H1 (cell line): ENCODE measurements around the gene PROSER1. TPM values are rescaled to one million over a fixed set of nuclear protein-coding genes. Genes with fewer than 3 reads are reported as not detected.

Experiments used
- ASH2L ChIP-seq: fragments of 200-600, 300-600 bp; sonication (generic); IDR thresholded peaks from one replicate; pipeline ENCODE4 v1.7.1; 2017; ENCODE audit warnings: low read length
- CREB1 ChIP-seq: IDR thresholded peaks from 2 replicates; pipeline ENCODE4 v1.6.1; 2012; ENCODE audit warnings: inconsistent platforms
- GTF2F1 ChIP-seq: IDR thresholded peaks from 2 replicates; pipeline ENCODE4 v1.6.1; 2012; ENCODE audit warnings: low read depth, low read length, improper control_type of control experiment, borderline replicate concordance
- KDM4A ChIP-seq: IDR thresholded peaks from one replicate; pipeline ENCODE4 v1.7.1; 2012; ENCODE audit warnings: low read depth, mild to moderate bottlenecking, moderate library complexity, low read length, inconsistent platforms; ENCODE audit not compliant: severe bottlenecking
- KDM5A ChIP-seq: fragments of 200-600 bp; IDR thresholded peaks from 2 replicates; pipeline ENCODE4 v1.7.1; 2012; ENCODE audit warnings: mild to moderate bottlenecking, low read length, inconsistent platforms, mixed read lengths
- MAFK ChIP-seq: IDR thresholded peaks from 2 replicates; pipeline ENCODE4 v1.6.1; 2012; ENCODE audit warnings: low read depth, mild to moderate bottlenecking, improper control_type of control experiment, low read length
- PHF8 ChIP-seq: fragments of 200-600 bp; sonication (generic); conservative IDR thresholded peaks from 2 replicates; pipeline ENCODE4 v1.7.1; 2012; ENCODE audit warnings: low read depth, mild to moderate bottlenecking, inconsistent platforms, low read length, moderate library complexity
- POLR2A ChIP-seq, 2 experiments: IDR thresholded peaks; 1 replicate in 1 of 2; 2 replicates in 1 of 2; pipeline ENCODE4 v1.6.1; 2011; ENCODE audit warnings: low read depth in 2 of 2, low read length in 2 of 2, mild to moderate bottlenecking in 2 of 2; ENCODE audit errors: control extremely low read depth in 1 of 2
- SP1 ChIP-seq: IDR thresholded peaks from 2 replicates; pipeline ENCODE4 v1.6.1; 2011; ENCODE audit warnings: low read depth, low read length
- SP4 ChIP-seq: IDR thresholded peaks from 2 replicates; pipeline ENCODE4 v1.6.1; 2012; ENCODE audit warnings: low read length, inconsistent platforms
- SRF ChIP-seq: IDR thresholded peaks from 2 replicates; pipeline ENCODE4 v1.6.1; 2011; ENCODE audit warnings: mild to moderate bottlenecking, low read depth, low read length, moderate library complexity
- TAF7 ChIP-seq: optimal IDR thresholded peaks from 2 replicates; pipeline ENCODE3; 2011; ENCODE audit warnings: low read depth, mild to moderate bottlenecking, inconsistent platforms, low read length, moderate library complexity, borderline replicate concordance
- TBP ChIP-seq: IDR thresholded peaks from 2 replicates; pipeline ENCODE4 v1.6.1; 2011; ENCODE audit warnings: low read depth, low read length, improper control_type of control experiment
- TEAD4 ChIP-seq: IDR thresholded peaks from 2 replicates; pipeline ENCODE4 v1.6.1; 2012; ENCODE audit warnings: low read depth, low read length, inconsistent platforms, mixed read lengths
- YY1 ChIP-seq: IDR thresholded peaks from 2 replicates; pipeline ENCODE4 v1.6.1; 2011; ENCODE audit warnings: low read depth, mild to moderate bottlenecking, low read length
- polyA plus RNA-seq, 7 experiments: library from polyadenylated mRNA; depleted of rRNA in 3 of 7; stranded (reverse) in 5 of 7; unstranded in 2 of 7; fragments of >200 nt in 5 of 7; fragments of 200-250 nt in 2 of 7; gene quantifications; 1 replicate in 5 of 7; 2 replicates in 1 of 7; 4 replicates in 1 of 7; pipeline versions ENCODE4 v1.2.1 to v1.2.3, GENCODE V29; 2011 to 2013; ENCODE audit warnings: missing spikeins in 2 of 7, mixed read lengths in 2 of 7
- total RNA-seq: library from RNA; stranded (reverse); fragmentation: NEBNext Ultra II Directional; extraction: Animal tissue kit (Norgen Biotek cat#: 25700); gene quantifications from 2 replicates; pipeline ENCODE4 v1.2.1, GENCODE V29; 2021
- TF ChIP-seq, protein P1 (sequence below): IDR thresholded peaks from 2 replicates; pipeline ENCODE4 v1.6.1; 2011; ENCODE audit warnings: low read length, improper control_type of control experiment
- TF ChIP-seq, protein P2 (sequence below): IDR thresholded peaks from 2 replicates; pipeline ENCODE4 v1.6.1; 2012; ENCODE audit warnings: inconsistent platforms
- TF ChIP-seq, protein P3 (sequence below): IDR thresholded peaks from 2 replicates; pipeline ENCODE4 v1.6.1; 2012; ENCODE audit warnings: inconsistent platforms

PROSER1 gene
- total and polyA plus RNA-seq, 2 of the 8 experiments (the other 6 are each of a cell fraction or from before 2014, with no cell fraction given), result 99.2 to 116 TPM

DNA sequence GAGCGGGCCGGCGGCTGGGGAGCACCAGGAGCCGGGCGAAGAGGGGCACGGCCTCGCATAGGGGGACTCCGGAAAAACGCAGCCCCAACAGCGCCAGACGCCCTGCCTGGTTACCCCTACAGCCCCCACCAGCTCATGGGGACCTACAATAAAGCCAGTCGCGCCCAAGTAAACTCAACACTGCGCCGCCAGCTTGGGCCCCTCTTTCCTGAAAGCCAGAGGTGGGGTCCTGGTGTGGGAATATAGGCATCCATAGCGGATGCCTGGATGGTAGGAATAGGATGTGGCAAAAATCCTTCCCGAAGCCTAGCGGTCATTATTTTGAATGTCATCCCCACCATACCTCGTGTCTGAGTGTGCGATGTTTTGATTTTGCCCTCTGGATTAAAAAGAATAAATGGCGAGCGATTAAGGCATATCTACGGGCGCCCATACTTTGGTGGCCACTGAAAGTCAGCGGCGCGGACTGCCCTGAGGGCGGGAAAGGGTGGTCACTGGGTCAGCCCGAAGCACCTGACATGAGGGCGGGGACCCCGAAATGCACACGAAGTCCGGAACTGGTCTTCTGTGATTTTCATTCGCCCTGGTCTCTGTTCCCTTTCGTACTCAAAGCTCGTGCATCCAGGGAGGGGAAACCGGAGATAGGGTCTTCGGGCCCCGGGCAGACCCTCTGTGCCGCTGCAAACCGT is at the start of gene PROSER1, which contains the start of gene NHLRC3 (continued):
- TF ChIP-seq PHF8 (peak; percentile 75; the same call in 1 of the 2 replicates), SP4 (peak; percentile 99), SP1 (0 out of 2 replicates have a peak, but pooled peaks have one; percentile 14), TEAD4 (no peak), TAF7 (peak; percentile 39), CREB1 (peak; percentile 96), POLR2A (IDR thresholded peaks at IDR 0.05; ENCODE audit: control extremely low read depth in 1 of 2, low read depth in 2 of 2, low read length in 2 of 2) (peak; percentile 73 to 91), KDM4A (peak; percentile 91), MAFK (0 out of 2 replicates have a peak, but pooled peaks have one; percentile 1), SRF (0 out of 2 replicates have a peak, but pooled peaks have one; percentile 30), GTF2F1 (peak; percentile 62; the same call in 1 of the 2 replicates), YY1 (no peak; the same call in 1 of the 2 replicates), ASH2L (peak; percentile 91), TBP (peak; percentile 89), KDM5A (peak; percentile 37; the same call in 1 of the 2 replicates)
- TF ChIP-seq, protein P1, sequence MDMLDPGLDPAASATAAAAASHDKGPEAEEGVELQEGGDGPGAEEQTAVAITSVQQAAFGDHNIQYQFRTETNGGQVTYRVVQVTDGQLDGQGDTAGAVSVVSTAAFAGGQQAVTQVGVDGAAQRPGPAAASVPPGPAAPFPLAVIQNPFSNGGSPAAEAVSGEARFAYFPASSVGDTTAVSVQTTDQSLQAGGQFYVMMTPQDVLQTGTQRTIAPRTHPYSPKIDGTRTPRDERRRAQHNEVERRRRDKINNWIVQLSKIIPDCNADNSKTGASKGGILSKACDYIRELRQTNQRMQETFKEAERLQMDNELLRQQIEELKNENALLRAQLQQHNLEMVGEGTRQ, result peak; percentile 49
- TF ChIP-seq, protein P2, sequence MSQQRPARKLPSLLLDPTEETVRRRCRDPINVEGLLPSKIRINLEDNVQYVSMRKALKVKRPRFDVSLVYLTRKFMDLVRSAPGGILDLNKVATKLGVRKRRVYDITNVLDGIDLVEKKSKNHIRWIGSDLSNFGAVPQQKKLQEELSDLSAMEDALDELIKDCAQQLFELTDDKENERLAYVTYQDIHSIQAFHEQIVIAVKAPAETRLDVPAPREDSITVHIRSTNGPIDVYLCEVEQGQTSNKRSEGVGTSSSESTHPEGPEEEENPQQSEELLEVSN, result peak; percentile 100
- TF ChIP-seq, protein P3, sequence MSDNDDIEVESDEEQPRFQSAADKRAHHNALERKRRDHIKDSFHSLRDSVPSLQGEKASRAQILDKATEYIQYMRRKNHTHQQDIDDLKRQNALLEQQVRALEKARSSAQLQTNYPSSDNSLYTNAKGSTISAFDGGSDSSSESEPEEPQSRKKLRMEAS, result peak; percentile 97
